A549 (cell line): ENCODE data around the gene PRSS36. TPM values are rescaled to one million over a fixed set of nuclear protein-coding genes. Genes with fewer than 3 reads are reported as not detected.

Experiments used
- ATAC-seq, 2 experiments: fragments of 200-7000 bp in 1 of 2; fragments of >200 bp in 1 of 2; cut with Nextera tagmentation in 1 of 2; cut with Tn5 transposase in 1 of 2; 3 replicates each; pipeline versions ENCODE4 v1.8.0 to v1.9.1; 2018 to 2020; ENCODE audit warnings: mild to moderate bottlenecking in 1 of 2, moderate library complexity in 1 of 2
- CTCF ChIA-PET: fragments of 300-600 bp; sonication (Branson Sonifier 250); formaldehyde crosslinking; extraction: SDS; loops from one replicate; lab custom pipeline; 2021; ENCODE audit warnings: antibody characterized with exemption, inconsistent platforms; lab: Yijun Ruan, JAX
- POLR2A ChIA-PET: fragments of 350-600 bp; formaldehyde crosslinking; extraction: SDS; loops from one replicate; lab custom pipeline; 2021; ENCODE audit warnings: antibody characterized with exemption, inconsistent platforms; lab: Yijun Ruan, JAX
- DNase-seq, 2 experiments: peaks; one replicate each; pipeline versions ENCODE4 v3.0.0 to v3.0.0-alpha.2; 2011 to 2016; ENCODE audit warnings: low read depth in 1 of 2, low spot score in 1 of 2
- FAIRE-seq: peaks from 2 replicates; lab custom pipeline; 2011; peaks lifted over from hg19 to GRCh38; lab: Jason Lieb, UNC
- H3K27ac ChIP-seq, 2 experiments: fragments of >200 bp; sonication (Bioruptor Twin); formaldehyde crosslinking; 3 replicates each; pipeline ENCODE4 v1.5.1; 2016 to 2017
- H3K4me1 ChIP-seq: fragments of >200 bp; sonication (Bioruptor Twin); formaldehyde crosslinking; 3 replicates; pipeline ENCODE4 v1.6.1; 2016
- H3K4me2 ChIP-seq: fragments of >200 bp; sonication (Bioruptor Twin); formaldehyde crosslinking; 3 replicates; pipeline ENCODE4 v1.6.1; 2016
- H3K4me3 ChIP-seq: fragments of >200 bp; sonication (Bioruptor Twin); formaldehyde crosslinking; 3 replicates; pipeline ENCODE4 v1.5.1; 2016
- H3K9me3 ChIP-seq: fragments of >200 bp; sonication (Bioruptor Twin); formaldehyde crosslinking; 3 replicates; pipeline ENCODE4 v1.6.1; 2016
- BHLHE40 ChIP-seq: IDR thresholded peaks from 2 replicates; pipeline ENCODE4 v1.6.1; 2012; ENCODE audit warnings: low read depth, low read length, inconsistent platforms
- CBX2 ChIP-seq: fragments of 200-600 bp; sonication (generic); IDR thresholded peaks from 2 replicates; pipeline ENCODE4 v1.6.1; 2016; ENCODE audit warnings: low read depth, mild to moderate bottlenecking, borderline replicate concordance
- CHD2 ChIP-seq: fragments of 150-350 bp; IDR thresholded peaks from 2 replicates; pipeline ENCODE4 v1.6.1; 2014; ENCODE audit warnings: low read length; ENCODE audit not compliant: partially characterized antibody
- CTCF ChIP-seq: fragments of >200 bp; sonication (Bioruptor Twin); formaldehyde crosslinking; IDR thresholded peaks from 3 replicates; pipeline ENCODE4 v1.5.1; 2016
- EHMT2 ChIP-seq: fragments of 200-600 bp; sonication (generic); IDR thresholded peaks from 2 replicates; pipeline ENCODE4 v1.6.1; 2016; ENCODE audit warnings: antibody characterized with exemption, low read depth, mild to moderate bottlenecking, moderate library complexity
- EP300 ChIP-seq, 2 experiments: fragments of >200 bp; sonication (Bioruptor Twin); formaldehyde crosslinking; IDR thresholded peaks; 2 replicates in 1 of 2; 3 replicates in 1 of 2; pipeline ENCODE4 v1.6.1; 2016 to 2017
- FOSL2 ChIP-seq, 2 experiments: fragments of 450-650 bp in 1 of 2; fragments of >200 bp in 1 of 2; sonication (Bioruptor Twin) in 1 of 2; formaldehyde crosslinking; IDR thresholded peaks; 2 replicates each; pipeline versions ENCODE4 v1.5.0 to v1.6.1; 2016 to 2020; ENCODE audit warnings: mild to moderate bottlenecking in 1 of 2, moderate library complexity in 1 of 2
- JUNB ChIP-seq: fragments of >200 bp; sonication (Bioruptor Twin); formaldehyde crosslinking; IDR thresholded peaks from 2 replicates; pipeline ENCODE4 v1.6.1; 2016
- NFE2L2 ChIP-seq: fragments of 150-350 bp; conservative IDR thresholded peaks from 2 replicates; pipeline ENCODE4 v1.6.1; 2014; ENCODE audit warnings: low read length
- PBX3 ChIP-seq: IDR thresholded peaks from 2 replicates; pipeline ENCODE4 v1.6.1; 2012
- RCOR1 ChIP-seq: fragments of 150-350 bp; IDR thresholded peaks from 2 replicates; pipeline ENCODE4 v1.6.1; 2014; ENCODE audit warnings: antibody characterized with exemption, low read length, low read depth
- REST ChIP-seq: fragments of 200-600 bp; sonication (generic); IDR thresholded peaks from 2 replicates; pipeline ENCODE4 v1.6.1; 2016; ENCODE audit warnings: antibody characterized with exemption, mild to moderate bottlenecking, moderate library complexity
- RNF2 ChIP-seq: fragments of 200-600 bp; sonication (generic); IDR thresholded peaks from 2 replicates; pipeline ENCODE4 v1.6.1; 2016; ENCODE audit warnings: low read depth, mild to moderate bottlenecking, antibody characterized with exemption, moderate library complexity, borderline replicate concordance
- TP53 ChIP-seq: fragments of 250-450 bp; sonication (Bioruptor Pico); IDR thresholded peaks from 2 replicates; pipeline ENCODE4 v1.5.0; 2021; ENCODE audit warnings: mild to moderate bottlenecking, moderate library complexity
- USF2 ChIP-seq: fragments of 450-650 bp; IDR thresholded peaks from 2 replicates; pipeline ENCODE4 v1.6.1; 2014; ENCODE audit warnings: antibody characterized with exemption
- ZFP36 ChIP-seq: fragments of 450-650 bp; IDR thresholded peaks from 2 replicates; pipeline ENCODE4 v1.6.1; 2014; ENCODE audit warnings: borderline replicate concordance; ENCODE audit not compliant: partially characterized antibody
- WGBS: methylation state at CpG from one replicate; pipeline ENCODE4 v1.1.6; 2017; ENCODE audit errors: missing lambda C conversion rate; 5-methylcytosine and 5-hydroxymethylcytosine counted together
- polyA plus RNA-seq, 4 experiments: library from polyadenylated mRNA; depleted of rRNA in 3 of 4; stranded (reverse); fragments of >200 nt; fragmentation: RNase III in 1 of 4; extraction: RNeasy Plus Mini Kit Qiagen cat#74134 plus additional on column Dnase treatment in 1 of 4; gene quantifications; 2 replicates in 3 of 4; 3 replicates in 1 of 4; pipeline ENCODE4 v1.2.3, GENCODE V29; 2011 to 2017

Gene PRSS36
- polyA plus RNA-seq, 2 of the 4 experiments (the other 2 are of a cell fraction): 0.41 to 0.75 TPM

- Histone ChIP-seq H3K4me2 (no peak overlapping the region), H3K27ac (no peak overlapping the region), H3K4me3 (no peak overlapping the region), H3K4me1 (peaks cover 18% of the 10 kb centered on the region; the same call in 2 of the 3 replicates), H3K9me3 (no peaks in the 10 kb centered on the region)
- WGBS: 97% methylated on average over 10 of the region's 11 CpGs
- POLR2A ChIA-PET: interaction anchor here (1.5 to 5.3 kb wide), 2 partner anchors 11 to 14 kb away, joined by 5 to 31 read pairs (median 8); partner anchors contain the start of gene KAT8
- TF ChIP-seq USF2 (no peak), CTCF (no peak), BHLHE40 (no peak), NFE2L2 (no peak), RNF2 (no peak), RCOR1 (no peak), CBX2 (no peak), TP53 (no peak), PBX3 (no peak)
- DNase-seq (no peak), ATAC-seq (no peak), FAIRE-seq (no peak)
- CTCF ChIA-PET: interaction anchor here (0.6 to 2.6 kb wide), 3 partner anchors 11 to 147 kb away, joined by 3 to 16 read pairs (median 4); partner anchors contain the start of gene HSD3B7
Measured at GRCh38 chr16:31131416-31131815, 18.4 kb downstream of the PRSS36 start.

GRCh38 chr16:31130899-31131298 lies 19.0 kb downstream of the PRSS36 start:
- ChIA-PET CTCF (interaction anchor here (1.4 to 2.2 kb wide), 2 partner anchors 12 to 146 kb away, joined by 3 to 16 read pairs; partner anchors contain the start of gene HSD3B7), POLR2A (interaction anchor here (1.5 to 5.3 kb wide), 2 partner anchors 11 to 13 kb away, joined by 5 to 31 read pairs; partner anchors contain the start of gene KAT8)
- no peak for DNase-seq
- no peak for ATAC-seq
- 85% methylated on average over 4 of the region's 6 CpGs for WGBS
- H3K9me3 ChIP-seq: no peaks in the 10 kb centered on the region
- no peak for FAIRE-seq
- H3K4me1 ChIP-seq: peaks cover 18% of the 10 kb centered on the region; the same call in 2 of the 3 replicates
- H3K4me3 ChIP-seq: no peak overlapping the region
- H3K4me2 ChIP-seq: no peak overlapping the region
- TF ChIP-seq EHMT2: no peak
- TF ChIP-seq EP300 (IDR thresholded peaks at IDR 0.05): no peak
- TF ChIP-seq REST: no peak
- TF ChIP-seq FOSL2 (IDR thresholded peaks at IDR 0.05): no peak
- TF ChIP-seq FOSL2 (CRISPR knock-in tag; IDR thresholded peaks at IDR 0.05): no peak
- TF ChIP-seq CBX2: no peak
- TF ChIP-seq JUNB: no peak
- TF ChIP-seq TP53: no peak
- TF ChIP-seq CHD2: no peak
- TF ChIP-seq ZFP36: no peak
- H3K27ac ChIP-seq: no peak overlapping the region
